Neural progenitor cell (in vitro differentiated cells): ENCODE results near the gene VPS4B. TPM values are rescaled to one million over a fixed set of nuclear protein-coding genes. Genes with fewer than 3 reads are reported as not detected.

Experiments
- DNase-seq: peaks from one replicate; pipeline ENCODE4 v3.0.0-alpha.2; 2016; ENCODE audit warnings: low spot score
- H2AFZ ChIP-seq: fragments of 200-600 bp; sonication (generic); replicated peaks from 2 replicates; pipeline ENCODE4 v1.6.1; 2016; ENCODE audit warnings: antibody characterized with exemption
- H3F3A ChIP-seq: fragments of 200-600 bp; sonication (generic); 2 replicates; pipeline ENCODE4 v1.6.1; 2016; ENCODE audit warnings: antibody characterized with exemption, low read depth
- H3K27ac ChIP-seq: fragments of 200-600 bp; sonication (generic); 2 replicates; pipeline ENCODE4 v1.5.1; 2016; ENCODE audit warnings: mild to moderate bottlenecking
- H3K27me3 ChIP-seq: fragments of 200-600 bp; sonication (generic); 2 replicates; pipeline ENCODE4 v1.6.1; 2016; ENCODE audit warnings: mild to moderate bottlenecking, moderate library complexity
- H3K36me3 ChIP-seq: fragments of 200-600 bp; sonication (generic); 2 replicates; pipeline ENCODE4 v1.5.1; 2016
- H3K4me1 ChIP-seq: fragments of 200-600 bp; sonication (generic); 2 replicates; pipeline ENCODE4 v1.6.1; 2016; ENCODE audit warnings: mixed run types
- H3K4me2 ChIP-seq: fragments of 200-600 bp; sonication (generic); 2 replicates; pipeline ENCODE4 v1.6.1; 2016
- H3K4me3 ChIP-seq: fragments of 200-600 bp; sonication (generic); 2 replicates; pipeline ENCODE4 v1.5.1; 2016
- H3K79me2 ChIP-seq: fragments of 200-600 bp; sonication (generic); 2 replicates; pipeline ENCODE4 v1.6.1; 2016; ENCODE audit warnings: low read depth
- H3K9ac ChIP-seq: fragments of 200-600 bp; sonication (generic); 2 replicates; pipeline ENCODE4 v1.6.1; 2016
- H3K9me3 ChIP-seq: fragments of 200-600 bp; sonication (generic); 2 replicates; pipeline ENCODE4 v1.5.1; 2016; ENCODE audit warnings: low read depth
- H4K20me1 ChIP-seq: fragments of 200-600 bp; sonication (generic); 2 replicates; pipeline ENCODE4 v1.6.1; 2016; ENCODE audit warnings: low read depth
- H3K27ac Mint-ChIP-seq: 3 replicates; pipeline ENCODE4 v1.8.0; 2021; ENCODE audit warnings: mixed read lengths
- H3K27me3 Mint-ChIP-seq: 2 replicates; pipeline ENCODE4 v1.8.0; 2022; ENCODE audit warnings: low read depth, mild to moderate bottlenecking, inconsistent platforms, moderate library complexity, mixed read lengths; ENCODE audit not compliant: insufficient read depth
- H3K36me3 Mint-ChIP-seq: 3 replicates; pipeline ENCODE4 v1.8.0; 2021; ENCODE audit warnings: mixed read lengths
- H3K4me1 Mint-ChIP-seq: 3 replicates; pipeline ENCODE4 v1.8.0; 2021; ENCODE audit warnings: mixed read lengths
- H3K4me3 Mint-ChIP-seq: 3 replicates; pipeline ENCODE4 v1.8.0; 2021; ENCODE audit warnings: mild to moderate bottlenecking, moderate library complexity, mixed read lengths
- H3K9me3 Mint-ChIP-seq: 3 replicates; pipeline ENCODE4 v1.8.0; 2020; ENCODE audit warnings: mixed read lengths
- EZH2 ChIP-seq: fragments of 200-600 bp; sonication (generic); IDR thresholded peaks from 2 replicates; pipeline ENCODE4 v1.6.1; 2017; ENCODE audit warnings: antibody characterized with exemption, mild to moderate bottlenecking, moderate library complexity
- EZH2phosphoT487 ChIP-seq: fragments of 200-600 bp; sonication (generic); IDR thresholded peaks from 2 replicates; pipeline ENCODE4 v1.6.1; 2017; ENCODE audit warnings: antibody characterized with exemption
- total RNA-seq: library from RNA; depleted of rRNA; stranded (reverse); fragments of >200 nt; gene quantifications from 2 replicates; pipeline ENCODE4 v1.2.3, GENCODE V29; 2015; ENCODE audit warnings: low replicate concordance
- TF ChIP-seq, protein P1 (sequence below): fragments of 200-600 bp; sonication (generic); IDR thresholded peaks from 2 replicates; pipeline ENCODE4 v1.5.1; 2017; ENCODE audit warnings: antibody characterized with exemption, mild to moderate bottlenecking

The VPS4B gene
- total RNA-seq, 1 donor from 2014 or later = 42.2 TPM

DNA sequence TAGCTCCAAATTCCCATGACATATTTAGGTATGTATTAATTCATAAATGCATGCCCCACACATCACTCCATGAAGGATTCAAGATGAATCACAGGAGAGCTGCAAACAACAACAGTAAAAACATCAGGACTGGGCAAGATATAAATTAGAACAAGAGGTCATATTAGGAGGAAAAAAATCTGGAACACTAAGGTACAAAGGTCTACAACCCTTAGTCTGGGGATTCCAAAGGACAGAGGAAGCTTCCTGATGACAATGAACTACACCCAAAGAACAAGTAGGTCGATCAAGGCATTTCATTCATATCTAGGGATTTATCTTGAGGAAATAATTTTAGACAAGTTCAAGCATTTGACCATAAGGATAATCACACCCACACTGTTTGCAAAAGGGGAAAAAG is 14.5 kb downstream of the VPS4B start:
- Histone ChIP-seq H3F3A (no peaks in the 10 kb centered on the region), H3K27ac (no peak overlapping the region), H4K20me1 (peaks cover 6% of the 10 kb centered on the region), H3K9me3 (no peaks in the 10 kb centered on the region), H3K4me1 (no peaks in the 10 kb centered on the region), H3K4me2 (no peak overlapping the region), H3K4me3 (no peak overlapping the region), H3K27me3 (no peaks in the 10 kb centered on the region), H3K36me3 (peaks cover 20% of the 10 kb centered on the region), H3K9ac (no peak overlapping the region), H2AFZ (no peak overlapping the region), H3K79me2 (peaks cover 12% of the 10 kb centered on the region)
- Mint-ChIP-seq H3K4me1 (no peaks in the 10 kb centered on the region), H3K36me3 (peaks cover 5% of the 10 kb centered on the region), H3K4me3 (no peak overlapping the region), H3K27me3 (no peaks in the 10 kb centered on the region), H3K27ac (no peak overlapping the region), H3K9me3 (no peaks in the 10 kb centered on the region)
- DNase-seq = no peak
- no peak for TF ChIP-seq EZH2phosphoT487

DNA sequence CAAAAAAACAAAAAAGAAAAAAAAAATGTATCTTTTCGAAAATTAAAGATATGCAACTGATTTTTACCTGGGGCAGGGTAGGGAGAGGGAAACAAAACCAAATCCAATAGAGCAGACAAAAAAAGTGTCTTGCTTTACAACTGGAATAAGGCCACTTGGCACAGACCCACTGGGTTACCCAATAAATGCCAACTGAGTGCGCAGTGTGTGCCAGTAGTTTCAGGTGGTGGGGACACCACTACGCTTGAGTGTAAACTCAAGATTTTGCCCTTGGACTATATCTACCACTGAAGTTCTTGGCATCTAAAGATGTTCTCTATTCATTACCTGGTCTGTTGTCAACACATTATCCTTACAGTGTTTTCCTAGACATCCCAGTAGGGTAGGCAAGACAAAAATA is 16.3 kb downstream of the VPS4B start:
- H3F3A ChIP-seq = no peaks in the 10 kb centered on the region
- no peak overlapping the region for H3K9ac ChIP-seq
- no peak overlapping the region for H3K27ac Mint-ChIP-seq
- no peaks in the 10 kb centered on the region for H3K79me2 ChIP-seq
- peaks cover 6% of the 10 kb centered on the region for H4K20me1 ChIP-seq
- no peaks in the 10 kb centered on the region for H3K4me1 ChIP-seq
- no peak overlapping the region for H3K4me3 ChIP-seq
- H3K36me3 Mint-ChIP-seq = peaks cover 8% of the 10 kb centered on the region
- no peaks in the 10 kb centered on the region for H3K4me1 Mint-ChIP-seq
- H3K9me3 ChIP-seq = no peaks in the 10 kb centered on the region
- no peak overlapping the region for H3K4me3 Mint-ChIP-seq
- peaks cover 13% of the 10 kb centered on the region for H3K36me3 ChIP-seq
- H3K27me3 ChIP-seq = no peaks in the 10 kb centered on the region
- no peak overlapping the region for H2AFZ ChIP-seq
- no peak overlapping the region for H3K4me2 ChIP-seq
- TF ChIP-seq EZH2 (no peak), EZH2phosphoT487 (no peak)
- TF ChIP-seq, protein P1, sequence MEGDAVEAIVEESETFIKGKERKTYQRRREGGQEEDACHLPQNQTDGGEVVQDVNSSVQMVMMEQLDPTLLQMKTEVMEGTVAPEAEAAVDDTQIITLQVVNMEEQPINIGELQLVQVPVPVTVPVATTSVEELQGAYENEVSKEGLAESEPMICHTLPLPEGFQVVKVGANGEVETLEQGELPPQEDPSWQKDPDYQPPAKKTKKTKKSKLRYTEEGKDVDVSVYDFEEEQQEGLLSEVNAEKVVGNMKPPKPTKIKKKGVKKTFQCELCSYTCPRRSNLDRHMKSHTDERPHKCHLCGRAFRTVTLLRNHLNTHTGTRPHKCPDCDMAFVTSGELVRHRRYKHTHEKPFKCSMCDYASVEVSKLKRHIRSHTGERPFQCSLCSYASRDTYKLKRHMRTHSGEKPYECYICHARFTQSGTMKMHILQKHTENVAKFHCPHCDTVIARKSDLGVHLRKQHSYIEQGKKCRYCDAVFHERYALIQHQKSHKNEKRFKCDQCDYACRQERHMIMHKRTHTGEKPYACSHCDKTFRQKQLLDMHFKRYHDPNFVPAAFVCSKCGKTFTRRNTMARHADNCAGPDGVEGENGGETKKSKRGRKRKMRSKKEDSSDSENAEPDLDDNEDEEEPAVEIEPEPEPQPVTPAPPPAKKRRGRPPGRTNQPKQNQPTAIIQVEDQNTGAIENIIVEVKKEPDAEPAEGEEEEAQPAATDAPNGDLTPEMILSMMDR = no peak
- H3K9me3 Mint-ChIP-seq = no peaks in the 10 kb centered on the region
- no peak overlapping the region for H3K27ac ChIP-seq
- DNase-seq = no peak
- H3K27me3 Mint-ChIP-seq = no peaks in the 10 kb centered on the region

DNA sequence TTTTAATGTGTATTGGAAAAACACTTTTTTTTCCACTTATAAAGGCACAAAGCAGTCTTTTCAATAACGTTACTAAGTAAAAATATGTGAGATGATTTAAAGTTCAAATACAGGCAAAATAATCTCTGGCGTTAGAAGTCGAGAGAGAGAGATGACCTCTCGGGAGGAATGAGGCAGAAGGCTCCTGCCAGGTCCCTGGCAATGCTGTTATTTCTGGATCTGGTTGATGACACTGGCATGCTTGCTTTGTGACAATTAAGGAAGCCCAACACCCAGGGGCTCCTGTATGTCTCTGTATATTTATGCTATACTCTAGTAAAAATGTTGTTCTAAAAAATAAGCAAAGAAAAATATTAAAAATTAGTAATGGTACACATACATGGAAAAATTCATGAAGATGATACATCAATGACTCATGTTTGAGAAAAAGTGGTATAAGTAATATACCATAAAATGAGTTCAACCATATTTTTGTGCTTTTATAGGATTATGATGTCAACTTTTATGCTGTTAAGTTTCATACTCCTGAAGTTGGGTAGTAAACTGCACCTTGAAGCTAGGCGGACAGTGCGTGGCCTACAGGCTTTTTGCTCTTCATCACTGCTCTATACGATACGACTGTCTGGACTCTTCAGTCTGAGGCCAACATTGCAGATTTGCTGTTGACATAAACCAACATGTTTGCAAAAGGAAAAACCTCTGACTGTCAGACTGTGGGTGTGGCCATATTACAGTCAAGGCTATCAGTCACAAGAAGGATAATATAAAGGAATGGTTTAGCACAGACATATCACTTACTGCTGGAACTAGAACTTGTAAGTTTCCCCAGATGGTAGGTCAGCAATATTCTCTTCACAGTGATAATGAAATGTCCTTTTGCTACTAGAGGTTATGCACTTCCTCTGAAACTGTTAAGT is 19.8 kb downstream of the VPS4B start:
- Mint-ChIP-seq H3K27ac (no peak overlapping the region), H3K27me3 (no peaks in the 10 kb centered on the region), H3K4me3 (no peak overlapping the region), H3K36me3 (peaks cover 14% of the 10 kb centered on the region), H3K9me3 (no peaks in the 10 kb centered on the region), H3K4me1 (no peaks in the 10 kb centered on the region)
- Histone ChIP-seq H3F3A (no peaks in the 10 kb centered on the region), H2AFZ (no peak overlapping the region), H3K4me3 (no peak overlapping the region), H3K4me2 (no peak overlapping the region), H3K9me3 (no peaks in the 10 kb centered on the region), H3K79me2 (no peaks in the 10 kb centered on the region), H3K4me1 (no peaks in the 10 kb centered on the region), H3K36me3 (peaks cover 30% of the 10 kb centered on the region), H3K27ac (no peak overlapping the region), H3K27me3 (no peaks in the 10 kb centered on the region), H4K20me1 (peaks cover 6% of the 10 kb centered on the region), H3K9ac (no peak overlapping the region)
- DNase-seq = no peak
- no peak for TF ChIP-seq EZH2phosphoT487
- no peak for TF ChIP-seq EZH2
- TF ChIP-seq, protein P1 = no peak

DNA sequence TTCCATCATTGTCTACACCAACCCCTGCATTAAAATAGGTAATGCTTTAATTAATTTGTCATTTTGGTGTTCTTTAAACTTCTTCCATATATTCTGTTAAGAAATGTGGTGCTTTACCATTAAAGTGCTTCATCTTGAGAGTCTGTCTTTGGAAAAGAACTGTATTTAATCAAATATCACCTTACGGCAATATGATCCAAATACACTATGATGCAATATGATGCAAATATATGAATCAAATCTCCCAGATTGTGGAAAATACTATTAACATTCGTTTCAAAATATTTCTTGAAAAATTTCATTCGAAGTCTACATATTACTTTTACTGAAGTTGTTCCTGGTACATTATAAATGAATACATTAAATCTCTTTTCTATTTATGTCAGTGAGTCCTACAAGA is 23.0 kb downstream of the VPS4B start:
- DNase-seq = no peak
- no peaks in the 10 kb centered on the region for H3K27me3 Mint-ChIP-seq
- Histone ChIP-seq H4K20me1 (no peaks in the 10 kb centered on the region), H3K9ac (no peak overlapping the region), H2AFZ (no peak overlapping the region), H3F3A (no peaks in the 10 kb centered on the region), H3K4me2 (no peak overlapping the region), H3K4me3 (no peak overlapping the region), H3K79me2 (no peaks in the 10 kb centered on the region), H3K27ac (no peak overlapping the region), H3K9me3 (no peaks in the 10 kb centered on the region), H3K27me3 (no peaks in the 10 kb centered on the region), H3K4me1 (no peaks in the 10 kb centered on the region), H3K36me3 (peaks cover 40% of the 10 kb centered on the region)
- H3K36me3 Mint-ChIP-seq = peaks cover 18% of the 10 kb centered on the region
- no peak overlapping the region for H3K4me3 Mint-ChIP-seq
- H3K9me3 Mint-ChIP-seq = no peaks in the 10 kb centered on the region
- H3K4me1 Mint-ChIP-seq = no peaks in the 10 kb centered on the region
- TF ChIP-seq EZH2phosphoT487 (no peak), EZH2 (no peak)
- TF ChIP-seq, protein P1 = no peak
- H3K27ac Mint-ChIP-seq = no peak overlapping the region
